DND-41 (cell line): ENCODE data around the gene PI4KA.
"Not testable (repeated sequence)": the region's sequence is repeated elsewhere in the genome, so short reads cannot be mapped to it uniquely, and the experiment has no call there.

ENCODE experiments used
- EZH2 ChIP-seq: IDR thresholded peaks from 3 replicates; pipeline ENCODE4 v1.6.1; 2012; ENCODE audit warnings: borderline replicate concordance, low read depth, mild to moderate bottlenecking, moderate library complexity, low read length, inconsistent platforms; ENCODE audit not compliant: severe bottlenecking
- TF ChIP-seq, protein P1 (sequence below): IDR thresholded peaks from 2 replicates; pipeline ENCODE4 v1.5.1; 2012; ENCODE audit warnings: borderline replicate concordance, low read length, moderate library complexity, mild to moderate bottlenecking; ENCODE audit not compliant: poor library complexity, severe bottlenecking; ENCODE audit errors: extremely low read depth

DNA sequence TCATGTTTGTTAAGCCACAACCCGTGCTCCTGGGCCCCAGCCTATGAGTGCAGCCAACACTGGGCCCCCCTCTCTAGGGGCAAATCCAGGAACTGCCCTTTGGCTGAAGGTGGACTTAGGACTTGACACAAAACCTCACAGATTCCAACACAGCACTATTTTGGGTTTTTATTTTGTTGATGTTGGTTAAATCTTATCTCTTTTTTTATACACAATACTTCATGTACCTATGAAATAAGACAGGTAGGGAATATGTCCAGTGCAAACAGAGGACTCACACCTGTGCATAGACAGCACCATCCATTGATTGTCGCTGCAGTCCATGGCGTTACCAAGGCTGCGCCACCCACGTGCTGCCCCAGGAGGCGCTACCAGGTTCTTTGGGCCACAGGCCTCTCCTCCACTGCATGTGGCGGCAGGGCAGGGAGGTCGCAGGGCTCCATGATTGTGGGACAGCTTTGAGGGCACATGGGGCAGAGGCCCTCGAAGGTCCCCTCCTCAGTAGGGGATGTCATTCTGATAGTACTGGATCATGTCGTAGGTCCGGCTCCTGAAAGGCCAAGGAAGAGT, 151.0 kb downstream of the PI4KA start:
- TF ChIP-seq, protein P1, sequence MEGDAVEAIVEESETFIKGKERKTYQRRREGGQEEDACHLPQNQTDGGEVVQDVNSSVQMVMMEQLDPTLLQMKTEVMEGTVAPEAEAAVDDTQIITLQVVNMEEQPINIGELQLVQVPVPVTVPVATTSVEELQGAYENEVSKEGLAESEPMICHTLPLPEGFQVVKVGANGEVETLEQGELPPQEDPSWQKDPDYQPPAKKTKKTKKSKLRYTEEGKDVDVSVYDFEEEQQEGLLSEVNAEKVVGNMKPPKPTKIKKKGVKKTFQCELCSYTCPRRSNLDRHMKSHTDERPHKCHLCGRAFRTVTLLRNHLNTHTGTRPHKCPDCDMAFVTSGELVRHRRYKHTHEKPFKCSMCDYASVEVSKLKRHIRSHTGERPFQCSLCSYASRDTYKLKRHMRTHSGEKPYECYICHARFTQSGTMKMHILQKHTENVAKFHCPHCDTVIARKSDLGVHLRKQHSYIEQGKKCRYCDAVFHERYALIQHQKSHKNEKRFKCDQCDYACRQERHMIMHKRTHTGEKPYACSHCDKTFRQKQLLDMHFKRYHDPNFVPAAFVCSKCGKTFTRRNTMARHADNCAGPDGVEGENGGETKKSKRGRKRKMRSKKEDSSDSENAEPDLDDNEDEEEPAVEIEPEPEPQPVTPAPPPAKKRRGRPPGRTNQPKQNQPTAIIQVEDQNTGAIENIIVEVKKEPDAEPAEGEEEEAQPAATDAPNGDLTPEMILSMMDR, result not testable (repeated sequence)
- not testable (repeated sequence) for TF ChIP-seq EZH2
